BJ (cell line): ENCODE results near the gene HDAC11. TPM values are rescaled to one million over a fixed set of nuclear protein-coding genes. Genes with fewer than 3 reads are reported as not detected.
"Not testable (repeated sequence)": the region's sequence is repeated elsewhere in the genome, so short reads cannot be mapped to it uniquely, and the experiment has no call there.

Source experiments
- CTCF ChIA-PET: fragments of 350-600 bp; formaldehyde crosslinking; extraction: SDS; loops from one replicate; lab custom pipeline; 2021; ENCODE audit warnings: antibody characterized with exemption, inconsistent platforms; lab: Yijun Ruan, JAX
- POLR2A ChIA-PET: fragments of 300-600 bp; sonication (Branson Sonifier 250); formaldehyde crosslinking; extraction: SDS; loops from one replicate; lab custom pipeline; 2021; ENCODE audit warnings: antibody characterized with exemption; lab: Charles Lee
- DNase-seq: peaks from one replicate; pipeline ENCODE4 v3.0.0-alpha.2; 2011; ENCODE audit warnings: low read depth
- H3K27me3 ChIP-seq: 2 replicates; pipeline ENCODE4 v1.6.0; 2011; ENCODE audit warnings: low read length; ENCODE audit not compliant: control insufficient read depth, insufficient read depth
- H3K36me3 ChIP-seq: 2 replicates; pipeline ENCODE4 v1.5.1; 2011; ENCODE audit warnings: low read length; ENCODE audit not compliant: control insufficient read depth, insufficient read depth
- H3K4me3 ChIP-seq: 2 replicates; pipeline ENCODE4 v1.5.1; 2011; ENCODE audit warnings: low read depth, mild to moderate bottlenecking, control low read depth, low read length
- polyA plus RNA-seq: library from polyadenylated mRNA; depleted of rRNA; stranded (reverse); fragments of >200 nt; gene quantifications from 2 replicates; pipeline ENCODE4 v1.2.3, GENCODE V29; 2011
- TF ChIP-seq, protein P1 (sequence below): IDR thresholded peaks from 2 replicates; pipeline ENCODE4 v1.5.1; 2011; ENCODE audit warnings: low read depth, mild to moderate bottlenecking, control low read depth, inconsistent platforms, low read length, moderate library complexity; ENCODE audit not compliant: insufficient read depth

HDAC11 gene
- polyA plus RNA-seq, 1 experiment: 16.0 TPM

- H3K36me3 ChIP-seq: no peaks in the 10 kb centered on the region
- ChIA-PET POLR2A (no interaction called here), CTCF (interaction anchor here (0.9 to 2.5 kb wide), 4 partner anchors 8 to 132 kb away, joined by 3 to 9 read pairs (median 4); no protein-coding TSS in a partner anchor)
- no peak overlapping the region for H3K4me3 ChIP-seq
- TF ChIP-seq, protein P1, sequence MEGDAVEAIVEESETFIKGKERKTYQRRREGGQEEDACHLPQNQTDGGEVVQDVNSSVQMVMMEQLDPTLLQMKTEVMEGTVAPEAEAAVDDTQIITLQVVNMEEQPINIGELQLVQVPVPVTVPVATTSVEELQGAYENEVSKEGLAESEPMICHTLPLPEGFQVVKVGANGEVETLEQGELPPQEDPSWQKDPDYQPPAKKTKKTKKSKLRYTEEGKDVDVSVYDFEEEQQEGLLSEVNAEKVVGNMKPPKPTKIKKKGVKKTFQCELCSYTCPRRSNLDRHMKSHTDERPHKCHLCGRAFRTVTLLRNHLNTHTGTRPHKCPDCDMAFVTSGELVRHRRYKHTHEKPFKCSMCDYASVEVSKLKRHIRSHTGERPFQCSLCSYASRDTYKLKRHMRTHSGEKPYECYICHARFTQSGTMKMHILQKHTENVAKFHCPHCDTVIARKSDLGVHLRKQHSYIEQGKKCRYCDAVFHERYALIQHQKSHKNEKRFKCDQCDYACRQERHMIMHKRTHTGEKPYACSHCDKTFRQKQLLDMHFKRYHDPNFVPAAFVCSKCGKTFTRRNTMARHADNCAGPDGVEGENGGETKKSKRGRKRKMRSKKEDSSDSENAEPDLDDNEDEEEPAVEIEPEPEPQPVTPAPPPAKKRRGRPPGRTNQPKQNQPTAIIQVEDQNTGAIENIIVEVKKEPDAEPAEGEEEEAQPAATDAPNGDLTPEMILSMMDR: no peak
- DNase-seq: no peak
- H3K27me3 ChIP-seq: no peaks in the 10 kb centered on the region
Observed at GRCh38 chr3:13517253-13517977, 37.3 kb downstream of the HDAC11 start.

- TF ChIP-seq, protein P1: no peak
- no peaks in the 10 kb centered on the region for H3K27me3 ChIP-seq
- CTCF ChIA-PET: interaction anchor here (1.3 to 2.5 kb wide), 2 partner anchors 10 to 22 kb away, joined by 3 to 9 read pairs; no protein-coding TSS in a partner anchor
- H3K4me3 ChIP-seq: no peak overlapping the region
- H3K36me3 ChIP-seq: no peaks in the 10 kb centered on the region
- no peak for DNase-seq
- POLR2A ChIA-PET: no interaction called here
Observed at GRCh38 chr3:13518516-13518953, 38.4 kb downstream of the HDAC11 start.

DNA sequence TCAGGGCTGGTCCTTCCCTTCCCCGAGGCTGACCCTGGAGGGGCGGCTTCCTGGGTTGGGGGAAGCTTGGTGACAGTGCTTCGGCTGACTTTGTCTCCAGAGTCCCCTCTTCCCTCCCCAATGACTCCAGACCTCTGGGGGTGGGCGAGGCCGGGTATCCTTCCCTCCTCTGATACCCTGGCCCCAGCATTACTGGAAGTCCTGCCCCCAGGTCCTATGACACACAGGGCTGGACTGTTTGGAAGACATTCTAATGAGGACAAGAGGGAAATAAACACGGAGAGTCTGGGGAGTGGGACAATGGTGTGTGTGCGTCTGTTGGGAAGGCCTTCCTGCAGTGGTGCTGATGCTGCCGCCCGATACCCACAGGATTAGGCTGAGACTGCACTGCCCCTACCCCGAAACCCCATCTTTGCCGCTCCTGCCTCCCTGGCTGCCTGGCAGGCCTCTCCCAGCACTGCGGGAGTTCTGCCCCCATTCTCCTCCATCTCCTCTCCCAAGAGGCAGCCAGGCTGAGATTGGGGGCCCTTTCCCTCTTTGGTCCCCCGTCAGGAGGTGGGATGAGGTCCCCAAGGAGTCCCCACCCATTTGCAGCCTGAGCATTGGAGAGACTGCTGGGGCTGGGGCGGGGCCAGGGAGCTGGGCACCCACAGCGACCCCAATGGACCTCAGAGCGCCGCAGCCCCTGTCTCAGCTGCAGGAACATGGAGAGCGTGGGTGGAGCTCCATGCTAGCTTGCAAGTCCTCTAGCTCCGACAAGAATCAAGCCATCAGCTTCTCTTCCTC, 39.1 kb downstream of the HDAC11 start:
- no peaks in the 10 kb centered on the region for H3K27me3 ChIP-seq
- TF ChIP-seq, protein P1: no peak
- no peak overlapping the region for H3K4me3 ChIP-seq
- DNase-seq: no peak
- no peaks in the 10 kb centered on the region for H3K36me3 ChIP-seq
- ChIA-PET CTCF (interaction anchor here (0.8 to 2.5 kb wide), 2 partner anchors 23 to 129 kb away, joined by 3 to 9 read pairs; no protein-coding TSS in a partner anchor), POLR2A (no interaction called here)

DNA sequence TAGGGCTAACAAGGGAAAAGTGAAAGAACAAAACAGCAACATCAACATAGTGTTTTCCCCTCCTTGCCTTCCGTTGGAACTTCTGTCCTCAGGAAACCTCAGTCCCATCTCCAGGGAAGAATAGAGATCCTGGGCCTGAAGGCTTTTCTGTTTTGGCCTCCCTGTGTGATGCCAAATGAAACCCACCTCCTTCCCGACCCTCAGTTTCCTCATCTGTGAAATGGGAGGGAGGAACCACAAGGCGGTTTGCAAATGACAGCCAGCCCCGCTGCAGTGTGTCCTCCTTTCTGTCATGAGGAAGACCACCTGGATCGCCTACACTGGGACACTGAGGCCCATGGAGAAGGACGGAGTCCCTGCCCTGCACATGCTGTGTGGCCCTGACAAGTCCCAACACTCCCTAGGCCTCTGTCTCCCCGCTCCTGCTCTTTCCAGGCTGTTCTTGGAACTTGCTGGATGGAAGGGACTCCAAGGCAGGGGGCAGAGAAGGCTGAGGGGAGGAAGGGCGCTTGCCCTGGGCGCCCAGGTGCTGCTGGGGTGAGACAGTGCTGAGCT, 40.3 kb downstream of the HDAC11 start:
- Histone ChIP-seq H3K27me3 (no peaks in the 10 kb centered on the region), H3K4me3 (no peak overlapping the region), H3K36me3 (no peaks in the 10 kb centered on the region)
- ChIA-PET CTCF (interaction anchor here (0.8 kb wide), 1 partner anchor 128 kb away, joined by 3 read pairs; no protein-coding TSS in a partner anchor), POLR2A (no interaction called here)
- TF ChIP-seq, protein P1: no peak
- no peak for DNase-seq

DNA sequence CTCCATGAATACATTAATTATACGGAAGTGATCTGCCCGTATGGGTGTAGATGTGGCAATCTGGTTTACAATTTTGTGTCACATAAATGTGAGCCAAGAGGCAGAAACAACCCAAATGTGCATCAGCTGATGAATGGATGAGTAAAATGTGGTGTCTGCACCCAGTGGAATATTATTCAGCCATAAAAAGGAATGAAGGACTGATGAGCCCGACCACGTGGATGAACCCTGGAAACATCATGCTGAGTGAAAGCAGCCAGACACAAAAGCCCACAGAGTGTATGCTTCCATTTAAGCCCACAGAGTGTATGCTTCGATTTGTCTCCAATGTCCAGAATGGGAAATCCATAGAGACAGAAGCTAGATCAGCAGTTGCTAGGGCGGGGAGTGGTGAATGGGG, 41.2 kb downstream of the HDAC11 start:
- Histone ChIP-seq H3K36me3 (no peaks in the 10 kb centered on the region), H3K4me3 (no peak overlapping the region), H3K27me3 (no peaks in the 10 kb centered on the region)
- ChIA-PET POLR2A (no interaction called here), CTCF (no interaction called here)
- no peak for DNase-seq
- TF ChIP-seq, protein P1: no peak

GRCh38 chr3:13521749-13522148, 41.6 kb downstream of the HDAC11 start:
- H3K27me3 ChIP-seq, H3K4me3 ChIP-seq, H3K36me3 ChIP-seq, POLR2A ChIA-PET, DNase-seq: not testable (repeated sequence)
- CTCF ChIA-PET: interaction anchor here (1.5 kb wide), 1 partner anchor 128 kb away, joined by 6 read pairs; no protein-coding TSS in a partner anchor
